ENCODE results near the gene TTC34. TPM values are rescaled to one million over a fixed set of nuclear protein-coding genes. Genes with fewer than 3 reads are reported as not detected.

The TTC34 gene
- polyA plus RNA-seq, 1 donor (not counting 4 experiments of a cell fraction or from before 2014, with no cell fraction given) = 0.04 TPM

DNA sequence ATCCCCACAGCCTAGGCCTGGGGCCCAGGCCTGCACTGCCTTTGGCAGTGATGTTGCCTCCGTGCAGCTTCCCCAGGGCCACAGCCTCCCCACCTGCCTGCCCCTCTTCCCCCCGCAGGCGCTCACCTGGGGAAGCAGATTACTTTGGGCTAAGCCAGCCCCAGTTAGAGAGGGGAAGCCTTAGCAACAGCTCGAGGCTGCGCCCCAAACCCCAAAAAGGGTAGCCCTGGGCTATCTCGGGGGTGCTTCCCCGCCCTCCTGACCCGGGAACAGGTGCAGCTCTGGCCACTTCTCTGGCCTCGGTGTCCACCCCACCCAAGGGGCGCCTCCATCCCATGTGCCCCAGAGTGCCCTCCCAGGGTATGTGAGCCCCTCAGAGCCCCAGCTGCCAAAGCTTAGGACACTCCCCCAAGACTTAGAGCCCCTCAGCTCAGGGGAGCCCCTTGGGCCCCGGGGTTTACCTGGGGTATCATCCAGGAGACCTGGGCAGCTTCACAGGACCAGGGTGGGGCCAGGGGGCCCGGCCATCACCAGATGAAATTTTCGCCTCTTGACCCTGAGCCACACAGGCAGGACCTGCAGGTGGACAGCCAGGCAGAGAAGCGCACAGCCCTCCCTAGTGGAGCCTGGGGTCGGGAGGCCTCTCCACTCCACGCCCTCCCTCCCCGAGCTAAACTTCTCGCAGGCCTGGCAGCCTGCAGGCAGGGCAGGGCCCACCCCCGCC lies 3.3 kb upstream of the TTC34 start:
- no peak overlapping the region for H3K27ac ChIP-seq (ENCODE audit: control insufficient read depth, insufficient read depth, low read length)
- H3K9ac ChIP-seq (ENCODE audit: control insufficient read depth, extremely low read depth, insufficient read depth, low read length) = no peak overlapping the region
- DNase-seq (ENCODE audit: low read depth, low spot score) (no peak), FAIRE-seq (no peak)
- H3K4me2 ChIP-seq (ENCODE audit: control insufficient read depth, extremely low read depth, insufficient read depth, low read depth, low read length) = no peak overlapping the region
- no peaks in the 10 kb centered on the region for H3K9me1 ChIP-seq (ENCODE audit: control insufficient read depth, extremely low read depth, insufficient read depth, low read length)
- H3K79me2 ChIP-seq (ENCODE audit: control insufficient read depth, insufficient read depth, low read length) = no peaks in the 10 kb centered on the region
- H4K20me1 ChIP-seq (ENCODE audit: control insufficient read depth, extremely low read depth, insufficient read depth, low read length) = no peaks in the 10 kb centered on the region
- H3K27me3 ChIP-seq (ENCODE audit: control insufficient read depth, extremely low read depth, insufficient read depth, low read length) = no peaks in the 10 kb centered on the region
- TF ChIP-seq, protein P1, sequence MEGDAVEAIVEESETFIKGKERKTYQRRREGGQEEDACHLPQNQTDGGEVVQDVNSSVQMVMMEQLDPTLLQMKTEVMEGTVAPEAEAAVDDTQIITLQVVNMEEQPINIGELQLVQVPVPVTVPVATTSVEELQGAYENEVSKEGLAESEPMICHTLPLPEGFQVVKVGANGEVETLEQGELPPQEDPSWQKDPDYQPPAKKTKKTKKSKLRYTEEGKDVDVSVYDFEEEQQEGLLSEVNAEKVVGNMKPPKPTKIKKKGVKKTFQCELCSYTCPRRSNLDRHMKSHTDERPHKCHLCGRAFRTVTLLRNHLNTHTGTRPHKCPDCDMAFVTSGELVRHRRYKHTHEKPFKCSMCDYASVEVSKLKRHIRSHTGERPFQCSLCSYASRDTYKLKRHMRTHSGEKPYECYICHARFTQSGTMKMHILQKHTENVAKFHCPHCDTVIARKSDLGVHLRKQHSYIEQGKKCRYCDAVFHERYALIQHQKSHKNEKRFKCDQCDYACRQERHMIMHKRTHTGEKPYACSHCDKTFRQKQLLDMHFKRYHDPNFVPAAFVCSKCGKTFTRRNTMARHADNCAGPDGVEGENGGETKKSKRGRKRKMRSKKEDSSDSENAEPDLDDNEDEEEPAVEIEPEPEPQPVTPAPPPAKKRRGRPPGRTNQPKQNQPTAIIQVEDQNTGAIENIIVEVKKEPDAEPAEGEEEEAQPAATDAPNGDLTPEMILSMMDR (optimal IDR thresholded peaks at IDR 0.05 in 1 of 3, IDR thresholded peaks at IDR 0.05 in 1 of 3, conservative IDR thresholded peaks at IDR 0.05 in 1 of 3; ENCODE audit: extremely low read depth in 1 of 3, insufficient read depth in 2 of 3, low read length in 3 of 3) = no peak
- no peak for TF ChIP-seq EZH2 (IDR thresholded peaks at IDR 0.05; ENCODE audit: low read length)
- dilution Hi-C loops (cut with MboI; ENCODE audit: extremely low pct_ligation_motif_present, low sequenced_read_pairs) = no loop called here
- no peak overlapping the region for H3K4me3 ChIP-seq (ENCODE audit: control insufficient read depth in 2 of 3, extremely low read depth in 1 of 3, insufficient read depth in 2 of 3, low read depth in 1 of 3, low read length in 3 of 3)
- no peaks in the 10 kb centered on the region for H3K36me3 ChIP-seq (ENCODE audit: control insufficient read depth in 2 of 2, extremely low read depth in 1 of 2, insufficient read depth in 2 of 2, low read length in 2 of 2)
- H2AFZ ChIP-seq (ENCODE audit: control insufficient read depth, low read length) = no peak overlapping the region
- H3K9me3 ChIP-seq (ENCODE audit: control insufficient read depth, low read depth, low read length) = peaks cover 9% of the 10 kb centered on the region
- H3K4me1 ChIP-seq (ENCODE audit: control insufficient read depth, extremely low read depth, insufficient read depth, low read length) = no peaks in the 10 kb centered on the region

DNA sequence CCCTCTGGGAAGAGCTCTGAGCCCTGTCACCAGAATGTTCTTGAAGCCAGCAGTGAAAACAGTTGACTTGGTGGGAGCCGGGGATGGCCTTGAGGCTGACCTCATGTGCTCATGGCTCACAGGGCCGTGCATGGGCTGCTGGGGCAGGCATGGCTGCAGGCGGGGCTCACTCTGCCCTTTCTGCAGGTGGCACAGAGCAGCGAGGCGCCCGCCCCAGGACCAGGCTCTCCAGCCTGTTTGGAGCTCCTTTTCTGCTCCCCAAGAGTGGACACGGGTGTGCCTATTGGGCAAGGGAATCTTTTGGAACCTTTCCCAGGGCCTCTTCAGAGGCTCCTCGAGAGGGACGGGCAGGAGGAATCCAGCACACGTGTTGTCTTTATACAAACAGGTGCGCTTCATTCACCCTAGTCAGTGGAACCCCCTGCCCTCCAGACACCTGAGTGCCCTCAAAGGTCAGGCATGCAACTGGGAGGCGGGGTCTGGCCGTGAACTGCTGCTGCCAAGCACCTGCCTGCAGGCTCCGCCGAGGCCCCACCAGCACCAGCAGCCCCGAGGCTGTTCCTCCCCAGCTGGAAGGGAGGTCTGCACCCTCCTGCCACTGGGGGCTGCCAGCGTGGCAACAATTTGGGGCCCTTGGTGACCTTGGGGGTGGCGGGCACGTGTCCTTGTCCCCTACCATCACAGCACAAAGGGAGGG lies 2.6 kb upstream of the TTC34 start:
- no peak overlapping the region for H3K4me3 ChIP-seq (ENCODE audit: control insufficient read depth in 2 of 3, extremely low read depth in 1 of 3, insufficient read depth in 2 of 3, low read depth in 1 of 3, low read length in 3 of 3)
- no peaks in the 10 kb centered on the region for H4K20me1 ChIP-seq (ENCODE audit: control insufficient read depth, extremely low read depth, insufficient read depth, low read length)
- no peak for DNase-seq (ENCODE audit: low read depth, low spot score)
- H3K36me3 ChIP-seq (ENCODE audit: control insufficient read depth in 2 of 2, extremely low read depth in 1 of 2, insufficient read depth in 2 of 2, low read length in 2 of 2) = no peaks in the 10 kb centered on the region
- no peaks in the 10 kb centered on the region for H3K79me2 ChIP-seq (ENCODE audit: control insufficient read depth, insufficient read depth, low read length)
- no peak for FAIRE-seq
- no peak overlapping the region for H3K4me2 ChIP-seq (ENCODE audit: control insufficient read depth, extremely low read depth, insufficient read depth, low read depth, low read length)
- no peak overlapping the region for H3K9ac ChIP-seq (ENCODE audit: control insufficient read depth, extremely low read depth, insufficient read depth, low read length)
- no peaks in the 10 kb centered on the region for H3K9me1 ChIP-seq (ENCODE audit: control insufficient read depth, extremely low read depth, insufficient read depth, low read length)
- no peaks in the 10 kb centered on the region for H3K27me3 ChIP-seq (ENCODE audit: control insufficient read depth, extremely low read depth, insufficient read depth, low read length)
- H3K4me1 ChIP-seq (ENCODE audit: control insufficient read depth, extremely low read depth, insufficient read depth, low read length) = no peaks in the 10 kb centered on the region
- H2AFZ ChIP-seq (ENCODE audit: control insufficient read depth, low read length) = no peak overlapping the region
- dilution Hi-C loops (cut with MboI; ENCODE audit: extremely low pct_ligation_motif_present, low sequenced_read_pairs) = no loop called here
- H3K27ac ChIP-seq (ENCODE audit: control insufficient read depth, insufficient read depth, low read length) = no peak overlapping the region
- TF ChIP-seq EZH2 (IDR thresholded peaks at IDR 0.05; ENCODE audit: low read length) = no peak
- peaks cover 7% of the 10 kb centered on the region for H3K9me3 ChIP-seq (ENCODE audit: control insufficient read depth, low read depth, low read length)
